ENCODE data around the gene NMB. TPM values are rescaled to one million over a fixed set of nuclear protein-coding genes. Genes with fewer than 3 reads are reported as not detected.
A peak's percentile ranks its signal among the peaks of the same experiment; 100 is the strongest.

Gene NMB
- total RNA-seq, 1 donor from 2014 or later: 12.3 TPM

DNA sequence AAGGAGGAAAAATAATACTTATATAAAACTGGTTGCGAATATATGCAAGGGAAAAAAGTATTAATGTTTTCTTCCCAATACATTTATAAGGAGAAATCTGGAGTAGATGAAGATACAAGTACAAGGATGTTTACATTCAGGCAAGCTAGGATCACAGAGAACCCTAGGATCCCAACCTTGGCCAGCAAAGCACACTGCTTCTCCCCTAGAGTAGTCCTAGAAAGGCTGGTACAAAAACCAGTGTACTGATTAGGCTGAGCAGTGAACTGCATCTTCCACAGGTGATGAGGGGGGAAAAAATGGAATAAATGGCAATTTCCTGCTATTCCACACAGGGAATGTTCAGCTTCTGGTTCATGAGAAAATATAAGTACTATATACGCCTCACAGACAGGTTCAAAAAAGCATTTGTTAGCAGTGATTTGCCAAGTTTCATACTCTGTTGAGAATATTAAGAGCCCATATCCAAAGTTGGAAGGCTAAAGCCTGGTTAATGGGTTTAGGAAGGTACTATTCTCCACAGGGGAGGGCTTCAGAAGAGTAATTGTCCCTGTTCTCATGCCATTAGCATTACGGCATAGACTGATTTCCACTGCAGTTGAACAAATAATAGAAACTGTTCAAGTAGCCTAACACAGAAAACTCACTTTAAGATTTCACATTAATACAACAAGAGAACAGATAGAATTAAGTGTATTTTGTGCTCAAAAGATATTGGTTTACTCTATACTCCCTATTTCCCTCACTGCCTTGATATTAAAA is 10.4 kb upstream of the NMB start:
- Histone ChIP-seq H3K27ac (no peak overlapping the region), H3K36me3 (peaks cover 0 to 44% of the 10 kb centered on the region in 2 donors), H3K27me3 (no peaks in the 10 kb centered on the region), H3K9me3 (no peaks in the 10 kb centered on the region), H3K4me3 (no peak overlapping the region), H3K4me1 (no peaks in the 10 kb centered on the region)
- no peak for TF ChIP-seq POLR2A (IDR thresholded peaks at IDR 0.05)
- no peak for DNase-seq (ENCODE audit: extremely low spot score in 2 of 2)
- intact Hi-C loops (cut with DNase I): no loop called here

DNA sequence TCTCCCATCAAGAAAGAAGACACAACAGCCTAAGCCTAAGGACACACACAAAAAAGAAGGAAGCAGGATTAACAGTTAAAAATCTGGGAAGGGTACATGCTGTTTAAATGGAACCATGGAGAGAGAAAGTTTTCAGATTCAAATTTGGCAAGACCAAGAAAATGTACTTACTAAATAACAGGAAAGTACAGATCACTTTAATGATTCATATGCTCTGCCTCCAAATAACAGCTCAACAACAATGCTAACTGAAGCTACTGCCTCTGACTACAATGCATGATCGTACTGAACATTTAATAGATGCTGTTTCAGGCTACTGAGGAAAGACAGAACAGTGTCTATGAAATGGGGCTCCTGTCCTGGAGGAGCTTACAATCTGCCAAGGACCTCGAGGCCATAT is 8.4 kb upstream of the NMB start:
- H3K27me3 ChIP-seq: no peaks in the 10 kb centered on the region
- H3K27ac ChIP-seq: no peak overlapping the region
- DNase-seq (ENCODE audit: extremely low spot score in 2 of 2): no peak
- intact Hi-C loops (cut with DNase I): no loop called here
- TF ChIP-seq POLR2AphosphoS5 (IDR thresholded peaks at IDR 0.05; ENCODE audit: insufficient read depth in 1 of 2, low read depth in 1 of 2) (no peak), POLR2A (IDR thresholded peaks at IDR 0.05) (no peak)
- TF ChIP-seq, protein P1, sequence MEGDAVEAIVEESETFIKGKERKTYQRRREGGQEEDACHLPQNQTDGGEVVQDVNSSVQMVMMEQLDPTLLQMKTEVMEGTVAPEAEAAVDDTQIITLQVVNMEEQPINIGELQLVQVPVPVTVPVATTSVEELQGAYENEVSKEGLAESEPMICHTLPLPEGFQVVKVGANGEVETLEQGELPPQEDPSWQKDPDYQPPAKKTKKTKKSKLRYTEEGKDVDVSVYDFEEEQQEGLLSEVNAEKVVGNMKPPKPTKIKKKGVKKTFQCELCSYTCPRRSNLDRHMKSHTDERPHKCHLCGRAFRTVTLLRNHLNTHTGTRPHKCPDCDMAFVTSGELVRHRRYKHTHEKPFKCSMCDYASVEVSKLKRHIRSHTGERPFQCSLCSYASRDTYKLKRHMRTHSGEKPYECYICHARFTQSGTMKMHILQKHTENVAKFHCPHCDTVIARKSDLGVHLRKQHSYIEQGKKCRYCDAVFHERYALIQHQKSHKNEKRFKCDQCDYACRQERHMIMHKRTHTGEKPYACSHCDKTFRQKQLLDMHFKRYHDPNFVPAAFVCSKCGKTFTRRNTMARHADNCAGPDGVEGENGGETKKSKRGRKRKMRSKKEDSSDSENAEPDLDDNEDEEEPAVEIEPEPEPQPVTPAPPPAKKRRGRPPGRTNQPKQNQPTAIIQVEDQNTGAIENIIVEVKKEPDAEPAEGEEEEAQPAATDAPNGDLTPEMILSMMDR (IDR thresholded peaks at IDR 0.05): no peak
- no peak overlapping the region for H3K4me3 ChIP-seq
- no peaks in the 10 kb centered on the region for H3K4me1 ChIP-seq
- peaks cover 0 to 44% of the 10 kb centered on the region in 2 donors for H3K36me3 ChIP-seq
- H3K9me3 ChIP-seq: no peaks in the 10 kb centered on the region

DNA sequence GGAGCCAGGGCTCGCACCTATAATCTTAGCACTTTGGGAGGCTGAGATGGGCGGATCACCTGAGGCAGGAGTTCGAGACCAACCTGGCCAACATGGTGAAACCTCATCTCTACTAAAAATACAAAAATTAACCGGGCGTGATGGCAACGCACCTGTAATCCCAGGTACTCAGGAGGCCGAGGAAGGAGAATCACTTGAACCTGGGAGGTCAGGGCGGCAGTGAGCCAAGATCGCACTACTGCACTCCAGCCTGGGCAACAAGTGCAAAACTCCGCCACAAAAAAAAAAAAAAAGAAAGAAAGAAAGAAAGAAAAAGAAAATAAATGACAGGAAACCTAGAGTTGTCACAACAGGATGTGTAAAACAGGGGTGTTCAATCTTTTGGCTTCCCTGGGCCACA is 3.0 kb upstream of the NMB start:
- TF ChIP-seq, protein P1 (IDR thresholded peaks at IDR 0.05): no peak
- TF ChIP-seq POLR2A (IDR thresholded peaks at IDR 0.05): no peak
- no peak for TF ChIP-seq POLR2AphosphoS5 (IDR thresholded peaks at IDR 0.05; ENCODE audit: insufficient read depth in 1 of 2, low read depth in 1 of 2)
- no peak for DNase-seq (ENCODE audit: extremely low spot score in 2 of 2)

DNA sequence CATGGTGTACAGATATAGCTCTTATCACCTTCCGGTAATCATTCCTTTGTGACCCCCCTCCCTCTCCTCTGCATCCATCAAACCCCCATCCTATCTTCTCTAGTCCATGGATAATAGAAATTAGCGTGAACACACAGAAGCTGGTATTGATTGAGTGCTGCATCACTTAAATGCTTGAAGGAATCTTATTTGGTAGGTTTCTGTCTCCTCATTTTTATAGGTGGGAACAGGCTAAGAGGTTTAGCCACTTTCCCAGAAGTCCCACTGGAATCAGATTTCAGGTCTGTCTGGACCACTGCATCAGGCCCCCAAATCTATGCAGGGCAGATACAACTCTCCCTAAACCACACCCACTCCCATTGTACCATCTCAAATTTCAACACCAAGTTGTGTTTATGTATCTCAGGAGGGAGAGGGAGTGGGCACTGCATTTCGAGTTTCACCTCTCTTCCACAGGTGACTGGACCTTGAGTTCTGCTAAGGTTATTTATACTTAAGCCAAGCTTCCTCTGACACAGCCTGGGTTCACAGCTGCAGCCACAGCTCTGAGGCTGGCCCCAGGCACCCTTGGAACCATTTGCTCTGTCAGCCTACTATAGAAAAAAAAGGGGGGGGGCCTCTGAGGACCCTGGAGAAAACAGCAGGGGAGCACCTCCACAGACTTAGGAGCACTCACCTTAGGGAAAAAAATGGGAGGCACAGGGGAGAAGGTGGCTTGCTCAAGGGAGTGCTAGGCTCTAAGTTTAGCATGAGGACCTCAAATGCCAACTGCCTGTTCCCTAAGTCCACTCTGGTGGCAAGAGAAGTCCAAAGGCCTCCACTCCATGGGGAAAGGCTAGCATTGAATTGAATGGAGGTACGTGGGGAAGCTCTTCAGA is 2.1 kb upstream of the NMB start:
- Histone ChIP-seq H3K4me3 (no peak overlapping the region), H3K27ac (no peak overlapping the region), H3K9me3 (no peaks in the 10 kb centered on the region), H3K36me3 (no peaks in the 10 kb centered on the region), H3K27me3 (no peaks in the 10 kb centered on the region), H3K4me1 (peaks cover 13% of the 10 kb centered on the region)
- DNase-seq (ENCODE audit: extremely low spot score in 2 of 2): no peak
- intact Hi-C loops (cut with DNase I): loop anchor here (5.0 to 10.0 kb wide), 3 partner anchors 57 to 265 kb away; partner anchors contain the start of genes SEC11A and ZNF592
- TF ChIP-seq POLR2A (IDR thresholded peaks at IDR 0.05) (no peak), POLR2AphosphoS5 (IDR thresholded peaks at IDR 0.05; ENCODE audit: insufficient read depth in 1 of 2, low read depth in 1 of 2) (no peak)
- TF ChIP-seq, protein P1 (IDR thresholded peaks at IDR 0.05): no peak

More for the DNA sequence above, 3.0 kb upstream of the NMB start:
- intact Hi-C loops (cut with DNase I): no loop called here
- no peak overlapping the region for H3K27ac ChIP-seq
- H3K4me1 ChIP-seq: peaks cover 11% of the 10 kb centered on the region
- H3K9me3 ChIP-seq: no peaks in the 10 kb centered on the region
- H3K27me3 ChIP-seq: no peaks in the 10 kb centered on the region
- no peak overlapping the region for H3K4me3 ChIP-seq
- peaks cover 0 to 6% of the 10 kb centered on the region in 2 donors for H3K36me3 ChIP-seq

DNA sequence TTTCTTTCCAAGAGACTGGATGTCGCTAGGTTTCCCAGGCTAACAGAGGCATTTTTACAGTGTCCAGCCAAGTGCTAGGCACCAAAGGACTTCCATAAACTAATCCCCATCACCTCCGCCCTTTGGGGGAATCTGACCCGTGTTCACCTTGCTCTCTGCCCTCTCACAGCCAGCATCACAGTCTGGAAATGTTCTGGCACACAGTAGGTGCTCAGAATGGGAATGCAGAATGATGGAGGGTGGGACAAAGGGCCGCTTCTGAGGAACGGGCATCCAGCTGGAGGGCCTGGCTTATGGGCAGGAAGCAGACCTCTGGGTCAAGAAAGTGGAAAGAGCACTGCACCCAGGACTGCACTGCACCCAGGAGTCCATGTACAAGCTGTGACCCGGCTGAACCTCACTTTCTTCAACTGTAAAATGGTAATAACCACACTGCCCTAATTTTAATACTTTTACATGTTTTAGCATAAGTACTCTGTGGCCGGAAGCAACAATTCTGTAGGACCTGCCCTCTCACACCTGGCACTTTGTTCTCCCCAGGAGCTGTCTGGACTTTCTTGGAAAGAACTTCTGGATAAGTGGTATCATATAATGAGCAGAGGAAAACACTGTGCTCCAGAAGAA is 901 bp upstream of the NMB start:
- H3K9me3 ChIP-seq: no peaks in the 10 kb centered on the region
- DNase-seq (ENCODE audit: extremely low spot score in 2 of 2): no peak
- peak overlapping the region; percentile 88 for H3K27ac ChIP-seq
- TF ChIP-seq POLR2AphosphoS5 (IDR thresholded peaks at IDR 0.05; ENCODE audit: insufficient read depth in 1 of 2, low read depth in 1 of 2) (no peak), POLR2A (IDR thresholded peaks at IDR 0.05) (no peak)
- TF ChIP-seq, protein P1 (IDR thresholded peaks at IDR 0.05): no peak
- H3K27me3 ChIP-seq: no peaks in the 10 kb centered on the region
- intact Hi-C loops (cut with DNase I): loop anchor here (5.0 to 10.0 kb wide), 3 partner anchors 58 to 266 kb away; partner anchors contain the start of genes SEC11A and ZNF592
- peak overlapping the region in 1 of 2 donors; percentile 60 for H3K4me3 ChIP-seq
- H3K36me3 ChIP-seq: no peaks in the 10 kb centered on the region
- H3K4me1 ChIP-seq: peaks cover 18% of the 10 kb centered on the region
